ENCODE results near the gene UBAC2. TPM values are rescaled to one million over a fixed set of nuclear protein-coding genes. Genes with fewer than 3 reads are reported as not detected.

The UBAC2 gene
- total RNA-seq, 1 experiment from 2014 or later = 58.3 TPM

- no peaks in the 10 kb centered on the region for H4K20me1 ChIP-seq (ENCODE audit: insufficient read depth, low read depth, low read length)
- H3K9me3 ChIP-seq (ENCODE audit: low read length) = no peaks in the 10 kb centered on the region
- peaks cover 70% of the 10 kb centered on the region for H3K4me1 ChIP-seq (ENCODE audit: low read length)
- H3K79me2 ChIP-seq (ENCODE audit: low read length) = peaks cover 9% of the 10 kb centered on the region
- no peak overlapping the region for H3K4me2 ChIP-seq (ENCODE audit: low read depth, low read length, poor library complexity, severe bottlenecking)
- H2AFZ ChIP-seq (ENCODE audit: low read length) = no peak overlapping the region
- H3K27ac ChIP-seq (ENCODE audit: low read length) = peak overlapping the region; percentile 95; the same call in 1 of the 2 replicates
- no peak overlapping the region for H3K9ac ChIP-seq (ENCODE audit: low read length)
- no peaks in the 10 kb centered on the region for H3K27me3 ChIP-seq (ENCODE audit: low read length)
- no peaks in the 10 kb centered on the region for H3K9me2 ChIP-seq (replicated peaks; ENCODE audit: insufficient read depth, low read length)
- H3K36me3 ChIP-seq (ENCODE audit: insufficient read depth, low read length) = peaks cover 12% of the 10 kb centered on the region; the same call in 1 of the 2 replicates
- DNase-seq = no peak
- no peak overlapping the region for H3K4me3 ChIP-seq (ENCODE audit: low read length)
Observed at GRCh38 chr13:99330942-99331341, 130.3 kb downstream of the UBAC2 start.

GRCh38 chr13:99331881-99332293 lies 131.2 kb downstream of the UBAC2 start:
- Histone ChIP-seq H3K9ac (ENCODE audit: low read length) (no peak overlapping the region), H3K9me3 (ENCODE audit: low read length) (no peaks in the 10 kb centered on the region), H3K9me2 (replicated peaks; ENCODE audit: insufficient read depth, low read length) (no peaks in the 10 kb centered on the region), H3K79me2 (ENCODE audit: low read length) (peaks cover 4% of the 10 kb centered on the region), H3K27me3 (ENCODE audit: low read length) (no peaks in the 10 kb centered on the region), H3K4me2 (ENCODE audit: low read depth, low read length, poor library complexity, severe bottlenecking) (no peak overlapping the region), H3K4me3 (ENCODE audit: low read length) (no peak overlapping the region), H2AFZ (ENCODE audit: low read length) (no peak overlapping the region), H3K36me3 (ENCODE audit: insufficient read depth, low read length) (peaks cover 9% of the 10 kb centered on the region; the same call in 1 of the 2 replicates), H3K4me1 (ENCODE audit: low read length) (peaks cover 70% of the 10 kb centered on the region), H3K27ac (ENCODE audit: low read length) (peak overlapping the region; percentile 95; the same call in 1 of the 2 replicates), H4K20me1 (ENCODE audit: insufficient read depth, low read depth, low read length) (no peaks in the 10 kb centered on the region)
- no peak for DNase-seq

DNA sequence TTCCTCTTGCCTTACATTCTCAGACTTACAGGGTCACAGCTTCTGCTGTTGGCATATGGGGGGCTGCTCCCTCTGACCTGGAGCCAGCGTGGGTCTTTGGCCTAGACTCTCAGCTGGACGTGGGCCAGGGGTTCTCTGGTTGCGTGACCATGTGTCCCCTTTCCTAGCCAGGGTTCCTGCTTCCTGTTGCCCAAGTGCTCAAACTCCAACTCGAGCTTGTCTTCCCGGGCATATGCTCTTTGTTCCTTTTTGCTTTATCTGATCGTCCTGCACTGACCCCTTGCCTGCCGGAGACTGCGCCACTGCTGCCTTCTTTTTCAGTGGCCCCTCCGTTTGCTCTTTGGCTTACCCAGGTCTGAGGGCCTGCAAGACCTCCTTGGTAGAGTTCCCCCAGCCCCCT lies 131.8 kb downstream of the UBAC2 start:
- no peak overlapping the region for H2AFZ ChIP-seq (ENCODE audit: low read length)
- peak overlapping the region; percentile 15 for H3K4me2 ChIP-seq (ENCODE audit: low read depth, low read length, poor library complexity, severe bottlenecking)
- no peaks in the 10 kb centered on the region for H3K9me2 ChIP-seq (replicated peaks; ENCODE audit: insufficient read depth, low read length)
- H3K4me3 ChIP-seq (ENCODE audit: low read length) = no peak overlapping the region
- no peaks in the 10 kb centered on the region for H3K9me3 ChIP-seq (ENCODE audit: low read length)
- H4K20me1 ChIP-seq (ENCODE audit: insufficient read depth, low read depth, low read length) = no peaks in the 10 kb centered on the region
- H3K4me1 ChIP-seq (ENCODE audit: low read length) = peaks cover 71% of the 10 kb centered on the region
- H3K9ac ChIP-seq (ENCODE audit: low read length) = no peak overlapping the region
- peaks cover 4% of the 10 kb centered on the region; the same call in 1 of the 2 replicates for H3K36me3 ChIP-seq (ENCODE audit: insufficient read depth, low read length)
- DNase-seq = no peak
- H3K27ac ChIP-seq (ENCODE audit: low read length) = peak overlapping the region; percentile 95
- peaks cover 4% of the 10 kb centered on the region; the same call in 1 of the 2 replicates for H3K79me2 ChIP-seq (ENCODE audit: low read length)
- H3K27me3 ChIP-seq (ENCODE audit: low read length) = no peaks in the 10 kb centered on the region

- Histone ChIP-seq H3K27ac (ENCODE audit: low read length) (peak overlapping the region; percentile 95), H3K27me3 (ENCODE audit: low read length) (no peaks in the 10 kb centered on the region), H3K4me1 (ENCODE audit: low read length) (peaks cover 77% of the 10 kb centered on the region), H3K4me2 (ENCODE audit: low read depth, low read length, poor library complexity, severe bottlenecking) (peak overlapping the region; percentile 77), H3K4me3 (ENCODE audit: low read length) (no peak overlapping the region), H3K9me2 (replicated peaks; ENCODE audit: insufficient read depth, low read length) (no peaks in the 10 kb centered on the region), H3K9ac (ENCODE audit: low read length) (no peak overlapping the region), H2AFZ (ENCODE audit: low read length) (no peak overlapping the region), H4K20me1 (ENCODE audit: insufficient read depth, low read depth, low read length) (no peaks in the 10 kb centered on the region), H3K36me3 (ENCODE audit: insufficient read depth, low read length) (no peaks in the 10 kb centered on the region), H3K79me2 (ENCODE audit: low read length) (peaks cover 11% of the 10 kb centered on the region; the same call in 1 of the 2 replicates), H3K9me3 (ENCODE audit: low read length) (no peaks in the 10 kb centered on the region)
- DNase-seq = no peak
Observed at GRCh38 chr13:99334221-99334620, 133.6 kb downstream of the UBAC2 start.

GRCh38 chr13:99335087-99335486 lies 134.4 kb downstream of the UBAC2 start:
- H4K20me1 ChIP-seq (ENCODE audit: insufficient read depth, low read depth, low read length) = no peaks in the 10 kb centered on the region
- peaks cover 11% of the 10 kb centered on the region; the same call in 1 of the 2 replicates for H3K79me2 ChIP-seq (ENCODE audit: low read length)
- H3K4me3 ChIP-seq (ENCODE audit: low read length) = peak overlapping the region; percentile 53
- peak overlapping the region; percentile 95 for H3K27ac ChIP-seq (ENCODE audit: low read length)
- H3K36me3 ChIP-seq (ENCODE audit: insufficient read depth, low read length) = no peaks in the 10 kb centered on the region
- peak overlapping the region; percentile 77 for H3K4me2 ChIP-seq (ENCODE audit: low read depth, low read length, poor library complexity, severe bottlenecking)
- no peak for DNase-seq
- H3K4me1 ChIP-seq (ENCODE audit: low read length) = peaks cover 77% of the 10 kb centered on the region
- H3K9ac ChIP-seq (ENCODE audit: low read length) = peak overlapping the region; percentile 56
- no peaks in the 10 kb centered on the region for H3K9me3 ChIP-seq (ENCODE audit: low read length)
- H3K9me2 ChIP-seq (replicated peaks; ENCODE audit: insufficient read depth, low read length) = no peaks in the 10 kb centered on the region
- H3K27me3 ChIP-seq (ENCODE audit: low read length) = no peaks in the 10 kb centered on the region
- H2AFZ ChIP-seq (ENCODE audit: low read length) = no peak overlapping the region

- DNase-seq = peak; percentile 93
- peaks cover 82% of the 10 kb centered on the region for H3K4me1 ChIP-seq (ENCODE audit: low read length)
- H3K27me3 ChIP-seq (ENCODE audit: low read length) = no peaks in the 10 kb centered on the region
- peak overlapping the region; percentile 95 for H3K27ac ChIP-seq (ENCODE audit: low read length)
- H3K9me3 ChIP-seq (ENCODE audit: low read length) = no peaks in the 10 kb centered on the region
- H3K79me2 ChIP-seq (ENCODE audit: low read length) = peaks cover 11% of the 10 kb centered on the region; the same call in 1 of the 2 replicates
- H4K20me1 ChIP-seq (ENCODE audit: insufficient read depth, low read depth, low read length) = no peaks in the 10 kb centered on the region
- no peaks in the 10 kb centered on the region for H3K9me2 ChIP-seq (replicated peaks; ENCODE audit: insufficient read depth, low read length)
- H3K9ac ChIP-seq (ENCODE audit: low read length) = peak overlapping the region; percentile 56
- no peak overlapping the region for H2AFZ ChIP-seq (ENCODE audit: low read length)
- H3K4me2 ChIP-seq (ENCODE audit: low read depth, low read length, poor library complexity, severe bottlenecking) = peak overlapping the region; percentile 77
- H3K4me3 ChIP-seq (ENCODE audit: low read length) = peak overlapping the region; percentile 53
- H3K36me3 ChIP-seq (ENCODE audit: insufficient read depth, low read length) = no peaks in the 10 kb centered on the region
Observed at GRCh38 chr13:99335603-99336002, 134.9 kb downstream of the UBAC2 start.

GRCh38 chr13:99339230-99339721 lies 138.6 kb downstream of the UBAC2 start:
- Histone ChIP-seq H3K79me2 (ENCODE audit: low read length) (peaks cover 8% of the 10 kb centered on the region; the same call in 1 of the 2 replicates), H3K4me1 (ENCODE audit: low read length) (peaks cover 55% of the 10 kb centered on the region), H3K9ac (ENCODE audit: low read length) (no peak overlapping the region), H3K4me2 (ENCODE audit: low read depth, low read length, poor library complexity, severe bottlenecking) (no peak overlapping the region), H3K9me2 (replicated peaks; ENCODE audit: insufficient read depth, low read length) (no peaks in the 10 kb centered on the region), H3K27me3 (ENCODE audit: low read length) (no peaks in the 10 kb centered on the region), H3K36me3 (ENCODE audit: insufficient read depth, low read length) (peaks cover 2% of the 10 kb centered on the region; the same call in 1 of the 2 replicates), H3K9me3 (ENCODE audit: low read length) (no peaks in the 10 kb centered on the region), H4K20me1 (ENCODE audit: insufficient read depth, low read depth, low read length) (no peaks in the 10 kb centered on the region), H3K27ac (ENCODE audit: low read length) (no peak overlapping the region; the same call in 1 of the 2 replicates), H3K4me3 (ENCODE audit: low read length) (no peak overlapping the region), H2AFZ (ENCODE audit: low read length) (no peak overlapping the region)
- no peak for DNase-seq

GRCh38 chr13:99339736-99340397 lies 139.2 kb downstream of the UBAC2 start:
- Histone ChIP-seq H2AFZ (ENCODE audit: low read length) (no peak overlapping the region), H3K9ac (ENCODE audit: low read length) (no peak overlapping the region), H3K4me3 (ENCODE audit: low read length) (no peak overlapping the region), H3K4me2 (ENCODE audit: low read depth, low read length, poor library complexity, severe bottlenecking) (no peak overlapping the region), H3K27ac (ENCODE audit: low read length) (no peak overlapping the region), H3K36me3 (ENCODE audit: insufficient read depth, low read length) (peaks cover 2% of the 10 kb centered on the region; the same call in 1 of the 2 replicates), H3K4me1 (ENCODE audit: low read length) (peaks cover 49% of the 10 kb centered on the region), H3K9me2 (replicated peaks; ENCODE audit: insufficient read depth, low read length) (no peaks in the 10 kb centered on the region), H3K27me3 (ENCODE audit: low read length) (no peaks in the 10 kb centered on the region), H4K20me1 (ENCODE audit: insufficient read depth, low read depth, low read length) (no peaks in the 10 kb centered on the region), H3K9me3 (ENCODE audit: low read length) (no peaks in the 10 kb centered on the region), H3K79me2 (ENCODE audit: low read length) (peaks cover 8% of the 10 kb centered on the region; the same call in 1 of the 2 replicates)
- no peak for DNase-seq
